GM11168 (cell line): Measurements from ENCODE around the gene NELL1.

Experiments
- in situ Hi-C: fragments of 300-500 bp; cut with MboI; formaldehyde crosslinking; loops from one replicate; pipeline ENCODE4 v1.12.0; 2022; ENCODE audit warnings: low sequenced_read_pairs; ENCODE audit not compliant: unreplicated experiment

Gene NELL1

GRCh38 chr11:20933086-20933485 lies 263.7 kb downstream of the NELL1 start:
- in situ Hi-C loops: no loop called here

GRCh38 chr11:20933958-20934357 lies 264.6 kb downstream of the NELL1 start:
- in situ Hi-C loops: no loop called here

GRCh38 chr11:20934516-20934915 lies 265.1 kb downstream of the NELL1 start:
- in situ Hi-C loops: no loop called here

GRCh38 chr11:20937826-20938225 lies 268.4 kb downstream of the NELL1 start:
- in situ Hi-C loops: no loop called here

- in situ Hi-C loops: no loop called here
These were observed 280.2 kb downstream of the NELL1 start for GRCh38 chr11:20949585-20949984.

- in situ Hi-C loops: no loop called here
These were observed 293.2 kb downstream of the NELL1 start for GRCh38 chr11:20962581-20962980.

GRCh38 chr11:20963596-20963995 lies 294.2 kb downstream of the NELL1 start:
- in situ Hi-C loops: no loop called here

- in situ Hi-C loops: no loop called here
These were observed 295.6 kb downstream of the NELL1 start for GRCh38 chr11:20964985-20965384.

- in situ Hi-C loops: no loop called here
These were observed 297.1 kb downstream of the NELL1 start for GRCh38 chr11:20966489-20966888.

GRCh38 chr11:20973940-20974559 lies 304.7 kb downstream of the NELL1 start:
- in situ Hi-C loops: no loop called here

- in situ Hi-C loops: no loop called here
These were observed 311.4 kb downstream of the NELL1 start for GRCh38 chr11:20980736-20981135.

- in situ Hi-C loops: no loop called here
These were observed 321.1 kb downstream of the NELL1 start for GRCh38 chr11:20990447-20990846.

- in situ Hi-C loops: no loop called here
These were observed 322.1 kb downstream of the NELL1 start for GRCh38 chr11:20991471-20991870.

- in situ Hi-C loops: no loop called here
These were observed 337.9 kb downstream of the NELL1 start for GRCh38 chr11:21007297-21007696.

GRCh38 chr11:21018248-21018647 lies 348.9 kb downstream of the NELL1 start:
- in situ Hi-C loops: no loop called here

- in situ Hi-C loops: no loop called here
These were observed 357.3 kb downstream of the NELL1 start for GRCh38 chr11:21026685-21027084.

GRCh38 chr11:21037850-21038249 lies 368.5 kb downstream of the NELL1 start:
- in situ Hi-C loops: no loop called here

GRCh38 chr11:21038801-21039200 lies 369.4 kb downstream of the NELL1 start:
- in situ Hi-C loops: no loop called here

- in situ Hi-C loops: no loop called here
These were observed 371.2 kb downstream of the NELL1 start for GRCh38 chr11:21040630-21041029.

GRCh38 chr11:21048626-21049025 lies 379.2 kb downstream of the NELL1 start:
- in situ Hi-C loops: no loop called here

- in situ Hi-C loops: no loop called here
These were observed 384.1 kb downstream of the NELL1 start for GRCh38 chr11:21053466-21053865.

- in situ Hi-C loops: no loop called here
These were observed 387.3 kb downstream of the NELL1 start for GRCh38 chr11:21056644-21057043.

- in situ Hi-C loops: no loop called here
These were observed 390.5 kb downstream of the NELL1 start for GRCh38 chr11:21059879-21060278.
